Caco-2 (cell line): ENCODE data around the gene SLC38A2. TPM values are rescaled to one million over a fixed set of nuclear protein-coding genes. Genes with fewer than 3 reads are reported as not detected.

ENCODE experiments used
- BruUV-seq: library from RNA; stranded (reverse); fragments of 400-500 nt; replicated peaks from 2 replicates; lab custom pipeline; 2021; lab: Mats Ljungman, UMichigan
- CTCF ChIA-PET: fragments of 300-600 bp; sonication (Branson Sonifier 250); formaldehyde crosslinking; loops from one replicate; lab custom pipeline; 2022; ENCODE audit warnings: antibody characterized with exemption; lab: Charles Lee
- POLR2A ChIA-PET: fragments of 300-600 bp; sonication (Branson Sonifier 250); formaldehyde crosslinking; loops from one replicate; lab custom pipeline; 2022; ENCODE audit warnings: antibody characterized with exemption; lab: Charles Lee
- DNase-seq, 2 experiments: peaks; one replicate each; pipeline versions ENCODE4 v3.0.0 to v3.0.0-alpha.2; 2020 to 2022
- H3K27me3 ChIP-seq: replicated peaks from 2 replicates; pipeline ENCODE4 v1.6.0; 2011; ENCODE audit warnings: low read length; ENCODE audit not compliant: control insufficient read depth, insufficient read depth
- H3K36me3 ChIP-seq: 2 replicates; pipeline ENCODE4 v1.5.1; 2011; ENCODE audit warnings: low read length; ENCODE audit not compliant: control insufficient read depth, insufficient read depth
- H3K4me1 ChIP-seq: fragments of 250-450 bp; sonication (Bioruptor Pico); 2 replicates; pipeline ENCODE4 v1.5.1; 2020; ENCODE audit warnings: mild to moderate bottlenecking
- H3K4me3 ChIP-seq: 2 replicates; pipeline ENCODE4 v1.5.1; 2011; ENCODE audit warnings: low read depth, mild to moderate bottlenecking, control low read depth, low read length
- H3K9me3 ChIP-seq: fragments of 250-450 bp; sonication (Bioruptor Pico); 2 replicates; pipeline ENCODE4 v1.5.1; 2020; ENCODE audit warnings: mild to moderate bottlenecking, moderate library complexity
- H3K27ac Mint-ChIP-seq: one replicate; pipeline ENCODE4 v1.8.0; 2022; ENCODE audit warnings: mixed read lengths; ENCODE audit not compliant: unreplicated experiment
- H3K27me3 Mint-ChIP-seq: one replicate; pipeline ENCODE4 v1.8.0; 2022; ENCODE audit warnings: mixed read lengths; ENCODE audit not compliant: insufficient read depth, unreplicated experiment
- H3K36me3 Mint-ChIP-seq: one replicate; pipeline ENCODE4 v1.8.0; 2022; ENCODE audit warnings: mild to moderate bottlenecking, mixed read lengths; ENCODE audit not compliant: insufficient read depth, unreplicated experiment
- H3K4me1 Mint-ChIP-seq: one replicate; pipeline ENCODE4 v1.8.0; 2022; ENCODE audit warnings: low read depth, mixed read lengths; ENCODE audit not compliant: unreplicated experiment
- H3K4me3 Mint-ChIP-seq: one replicate; pipeline ENCODE4 v1.8.0; 2022; ENCODE audit warnings: mild to moderate bottlenecking, moderate library complexity, mixed read lengths; ENCODE audit not compliant: unreplicated experiment
- H3K9me3 Mint-ChIP-seq: one replicate; pipeline ENCODE4 v1.8.0; 2022; ENCODE audit warnings: mixed read lengths; ENCODE audit not compliant: unreplicated experiment
- CTCF ChIP-seq, 2 experiments: fragments of 200-600 bp in 1 of 2; IDR thresholded peaks; 1 replicate in 1 of 2; 2 replicates in 1 of 2; pipeline versions ENCODE4 v1.5.1 to v1.8.0; 2011 to 2022; ENCODE audit warnings: antibody characterized with exemption in 1 of 2, control low read depth in 1 of 2, inconsistent platforms in 1 of 2, low read depth in 1 of 2, low read length in 1 of 2, mild to moderate bottlenecking in 1 of 2, moderate library complexity in 1 of 2; ENCODE audit not compliant: insufficient read depth in 1 of 2, severe bottlenecking in 1 of 2, unreplicated experiment in 1 of 2
- intact Hi-C: fragments of 100-400 bp; cut with micrococcal nuclease; formaldehyde crosslinking; loops from one replicate; pipeline ENCODE4 v1.10.0; 2022; ENCODE audit not compliant: unreplicated experiment
- total RNA-seq: library from RNA; stranded (reverse); gene quantifications from 2 replicates; pipeline ENCODE4 v1.2.3, GENCODE V29; 2022

Gene SLC38A2
- total RNA-seq, 1 experiment from 2014 or later, result 331 TPM

- Mint-ChIP-seq H3K4me3 (peak overlapping the region; percentile 77), H3K9me3 (no peaks in the 10 kb centered on the region), H3K27me3 (no peaks in the 10 kb centered on the region), H3K4me1 (peaks cover 28% of the 10 kb centered on the region), H3K27ac (peak overlapping the region; percentile 67), H3K36me3 (peaks cover 17% of the 10 kb centered on the region)
- Histone ChIP-seq H3K27me3 (no peaks in the 10 kb centered on the region), H3K9me3 (no peaks in the 10 kb centered on the region), H3K4me3 (no peak overlapping the region), H3K36me3 (peaks cover 2% of the 10 kb centered on the region; the same call in 1 of the 2 replicates), H3K4me1 (peaks cover 61% of the 10 kb centered on the region)
- ChIA-PET POLR2A (no interaction called here), CTCF (interaction anchor here (0.5 to 2.2 kb wide), 3 partner anchors 276 to 1386 kb away, joined by 4 to 10 read pairs (median 4); no protein-coding TSS in a partner anchor)
- peak; percentile 28 to 47 for DNase-seq
- TF ChIP-seq CTCF (IDR thresholded peaks at IDR 0.05; ENCODE audit: insufficient read depth in 1 of 2, low read depth in 1 of 2, low read length in 1 of 2, severe bottlenecking in 1 of 2, unreplicated experiment in 1 of 2), result no peak
- BruUV-seq, result no TSS peak
- intact Hi-C loops, result no loop called here
Observed at GRCh38 chr12:46385438-46385837, 12.9 kb upstream of the SLC38A2 start.

- no peak for DNase-seq
- Histone ChIP-seq H3K4me3 (peak overlapping the region; percentile 94), H3K27me3 (no peaks in the 10 kb centered on the region), H3K36me3 (peaks cover 2% of the 10 kb centered on the region; the same call in 1 of the 2 replicates), H3K9me3 (no peaks in the 10 kb centered on the region), H3K4me1 (peaks cover 54% of the 10 kb centered on the region)
- H3K4me3 Mint-ChIP-seq, result peak overlapping the region; percentile 77
- intact Hi-C loops, result no loop called here
- POLR2A ChIA-PET, result interaction anchor here (0.6 to 1.2 kb wide), 3 partner anchors 12 to 685 kb away, joined by 3 to 4 read pairs (median 4); no protein-coding TSS in a partner anchor
- H3K36me3 Mint-ChIP-seq, result peaks cover 17% of the 10 kb centered on the region
- H3K9me3 Mint-ChIP-seq, result no peaks in the 10 kb centered on the region
- no TSS peak for BruUV-seq
- CTCF ChIA-PET, result interaction anchor here (2.2 to 2.4 kb wide), 1 partner anchor 277 kb away, joined by 8 to 10 read pairs; no protein-coding TSS in a partner anchor
- H3K4me1 Mint-ChIP-seq, result peaks cover 27% of the 10 kb centered on the region
- peak overlapping the region; percentile 99 for H3K27ac Mint-ChIP-seq
- H3K27me3 Mint-ChIP-seq, result no peaks in the 10 kb centered on the region
- TF ChIP-seq CTCF (IDR thresholded peaks at IDR 0.05; ENCODE audit: insufficient read depth in 1 of 2, low read depth in 1 of 2, low read length in 1 of 2, severe bottlenecking in 1 of 2, unreplicated experiment in 1 of 2), result no peak
Observed at GRCh38 chr12:46384451-46385309, 12.1 kb upstream of the SLC38A2 start.
